Psoas muscle (tissue), 8 donors: ENCODE data around the gene HINFP. TPM values are rescaled to one million over a fixed set of nuclear protein-coding genes. Genes with fewer than 3 reads are reported as not detected.

Experiments
- ATAC-seq, 4 donors: fragments of 200-7000 bp; cut with Tn5 transposase; one replicate each; pipeline ENCODE4 v1.9.1; 2020; ENCODE audit warnings: moderate library complexity in 3 of 4, mild to moderate bottlenecking in 2 of 4
- DNase-seq, 2 donors: peaks; one replicate each; pipeline ENCODE4 v3.0.0-alpha.2; 2020
- H3K27ac ChIP-seq: fragments of 200-600 bp; one replicate; pipeline ENCODE4 v1.8.0; 2022
- H3K27me3 ChIP-seq, 3 donors: fragments of 200-600 bp in 1 of 3; one replicate each; pipeline versions ENCODE4 v1.6.1 to v1.8.0; 2013 to 2022; ENCODE audit warnings: low read length in 2 of 3, mild to moderate bottlenecking in 2 of 3, moderate library complexity in 1 of 3; ENCODE audit not compliant: insufficient read depth in 3 of 3
- H3K36me3 ChIP-seq, 2 donors: fragments of 200-600 bp in 1 of 2; one replicate each; pipeline versions ENCODE4 v1.6.1 to v1.8.0; 2013 to 2022; ENCODE audit warnings: low read depth in 1 of 2, mild to moderate bottlenecking in 1 of 2, moderate library complexity in 1 of 2; ENCODE audit not compliant: insufficient read depth in 1 of 2
- H3K4me1 ChIP-seq: fragments of 200-600 bp; one replicate; pipeline ENCODE4 v1.8.0; 2022
- H3K4me3 ChIP-seq: fragments of 200-600 bp; one replicate; pipeline ENCODE4 v1.8.0; 2022; ENCODE audit warnings: mild to moderate bottlenecking
- H3K9me3 ChIP-seq: fragments of 200-600 bp; one replicate; pipeline ENCODE4 v1.8.0; 2022
- CTCF ChIP-seq: fragments of 200-600 bp; IDR thresholded peaks from one replicate; pipeline ENCODE4 v1.8.0; 2022; ENCODE audit warnings: antibody characterized with exemption
- WGBS, 3 donors: extraction: QIAGEN DNeasy Blood & Tissue Kit; methylation state at CpG; one replicate each; pipeline versions ENCODE4 v1.1.6 to v1.1.7; 2013; 5-methylcytosine and 5-hydroxymethylcytosine counted together
- intact Hi-C, 2 donors: fragments of 100-400 bp; cut with DNase I; formaldehyde crosslinking; loops; one replicate each; pipeline versions ENCODE4 v1.11.0 to v1.14.2; 2022
- polyA plus RNA-seq, 3 donors: library from polyadenylated mRNA; stranded (reverse); fragments of 200-250 nt; gene quantifications; one replicate each; pipeline ENCODE4 v1.2.3, GENCODE V29; 2013
- total RNA-seq, 4 donors: library from RNA; stranded (reverse); fragmentation: NEBNext Ultra II Directional in 2 of 4; extraction: Animal tissue kit (Norgen Biotek cat#: 25700) in 2 of 4; gene quantifications; one replicate each; pipeline versions ENCODE4 v1.2.1 to v1.2.4, GENCODE V29; 2021 to 2023
- donor health status: healthy with polysubstance abuse.
- donor health status: DM: no; HTN: no; CAD: no; lungs with moderate emphysema.
- donor health status: Bipolar disorder and iron deficiency.
- donor health status: healthy.
- donor health status: DM: yes; HTN: yes; CAD: no.
- donor health status: DM: no; HTN: no; CAD: no.
- donor health status: DM: no; HTN: no; CAD: no.
- donor health status: DM: yes; HTN: yes; CAD: no.

HINFP gene
- total and polyA plus RNA-seq, 7 donors = 8.3 to 20.6 (median 12.7) TPM

GRCh38 chr11:119178166-119178680 lies 56.8 kb downstream of the HINFP start:
- no peaks in the 10 kb centered on the region for H3K4me1 ChIP-seq
- no peaks in the 10 kb centered on the region for H3K27me3 ChIP-seq
- no peak for DNase-seq
- no peak overlapping the region for H3K4me3 ChIP-seq
- no peak overlapping the region for H3K27ac ChIP-seq
- H3K36me3 ChIP-seq = peaks cover 0 to 80% of the 10 kb centered on the region in 2 donors
- no peak for TF ChIP-seq CTCF
- 64 to 66% (median 66%) methylated on average over 4 of the region's 4 CpGs for WGBS, 3 donors
- intact Hi-C loops = no loop called here
- no peaks in the 10 kb centered on the region for H3K9me3 ChIP-seq
- no peak for ATAC-seq

- no peaks in the 10 kb centered on the region for H3K27me3 ChIP-seq
- H3K4me3 ChIP-seq = no peak overlapping the region
- no peaks in the 10 kb centered on the region for H3K9me3 ChIP-seq
- ATAC-seq (no peak), DNase-seq (no peak)
- H3K36me3 ChIP-seq = peaks cover 0 to 78% of the 10 kb centered on the region in 2 donors
- TF ChIP-seq CTCF = no peak
- 92 to 98% (median 93%) methylated on average over 6 of the region's 6 CpGs for WGBS, 3 donors
- intact Hi-C loops = no loop called here
- no peak overlapping the region for H3K27ac ChIP-seq
- no peaks in the 10 kb centered on the region for H3K4me1 ChIP-seq
Measured at GRCh38 chr11:119179342-119179741, 58.0 kb downstream of the HINFP start.

GRCh38 chr11:119179983-119180382 lies 58.6 kb downstream of the HINFP start:
- DNase-seq (no peak), ATAC-seq (peak in 2 of 4 donors; percentile 19 to 32)
- H3K27ac ChIP-seq = no peak overlapping the region
- no peak for TF ChIP-seq CTCF
- no peak overlapping the region for H3K4me3 ChIP-seq
- H3K9me3 ChIP-seq = no peaks in the 10 kb centered on the region
- peaks cover 0 to 71% of the 10 kb centered on the region in 2 donors for H3K36me3 ChIP-seq
- 90 to 91% (median 91%) methylated on average over 10 of the region's 10 CpGs for WGBS, 3 donors
- H3K4me1 ChIP-seq = no peaks in the 10 kb centered on the region
- no peaks in the 10 kb centered on the region for H3K27me3 ChIP-seq
- intact Hi-C loops = no loop called here

DNA sequence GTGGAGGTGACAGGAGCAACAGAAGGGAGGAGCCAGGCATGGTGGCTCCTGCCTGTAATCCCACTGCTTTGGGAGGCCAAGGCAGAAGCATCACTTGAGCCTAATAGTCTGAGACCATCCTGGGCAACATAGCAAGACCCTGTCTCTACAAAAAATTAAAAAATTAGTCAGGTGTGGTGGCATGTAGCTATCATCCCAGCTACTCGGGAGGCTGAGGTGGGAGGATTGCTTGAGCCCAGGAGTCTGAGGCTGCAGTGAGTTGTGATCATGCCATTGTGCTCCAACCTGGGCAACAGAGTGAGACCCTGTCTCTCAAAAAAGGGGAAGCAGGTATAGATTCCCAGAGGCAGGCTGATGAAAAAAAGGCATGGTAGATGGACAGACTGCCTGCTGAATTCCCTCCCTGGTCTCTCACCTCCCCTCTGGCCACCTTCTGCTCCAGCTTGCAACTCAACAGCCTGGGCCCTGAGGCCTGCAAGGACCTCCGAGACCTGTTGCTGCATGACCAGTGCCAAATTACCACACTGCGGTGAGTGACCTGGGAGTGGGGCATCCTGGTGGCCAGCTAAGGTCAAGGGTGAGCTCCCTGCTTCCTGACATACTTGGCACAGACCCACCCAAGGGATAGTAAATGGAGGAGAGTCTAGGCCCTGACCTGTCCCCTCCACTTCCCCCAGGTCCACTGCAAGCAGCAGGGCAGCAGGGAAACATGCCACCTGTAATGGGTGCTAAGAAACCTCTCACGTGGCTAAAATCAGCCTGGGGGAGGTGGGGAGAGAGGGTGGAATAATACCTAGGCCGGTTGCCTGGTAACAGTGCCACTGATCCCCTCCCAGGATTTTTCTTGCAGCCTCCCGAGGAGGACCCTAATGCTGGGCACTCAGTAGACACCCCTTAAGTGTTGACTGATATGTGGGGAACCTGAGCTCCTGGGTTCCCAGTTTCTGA lies 59.6 kb downstream of the HINFP start:
- Histone ChIP-seq H3K4me1 (no peaks in the 10 kb centered on the region), H3K4me3 (no peak overlapping the region), H3K36me3 (peaks cover 0 to 61% of the 10 kb centered on the region in 2 donors), H3K27me3 (no peaks in the 10 kb centered on the region), H3K27ac (no peak overlapping the region), H3K9me3 (no peaks in the 10 kb centered on the region)
- WGBS, 3 donors = 80 to 87% (median 83%) methylated on average over 6 of the region's 6 CpGs
- DNase-seq = no peak
- ATAC-seq = no peak
- TF ChIP-seq CTCF = no peak
- intact Hi-C loops = no loop called here
